Activated T-helper 1 cell treated with anti-CD3 and anti-CD28 coated beads, Interleukin-12 subunit alpha, Interleukin-12 subunit beta, Interleukin-2, Interleukin-4 antibody, amounts not matched to agents 30 ng/mL and 10 ng/mL and 1 ng/mL, durations not matched to agents 14 hours and 24 hours and 36 hours (primary cell): Measurements from ENCODE around the gene RENBP. TPM values are rescaled to one million over a fixed set of nuclear protein-coding genes. Genes with fewer than 3 reads are reported as not detected.
A peak's percentile ranks its signal among the peaks of the same experiment; 100 is the strongest.

Experiments used
- DNase-seq: peaks from one replicate; pipeline ENCODE4 v3.0.0; 2021; ENCODE audit warnings: low spot score
- H3K27ac Mint-ChIP-seq: one replicate; pipeline ENCODE4 v1.8.0; 2021; ENCODE audit warnings: mild to moderate bottlenecking, mixed read lengths
- H3K27me3 Mint-ChIP-seq: one replicate; pipeline ENCODE4 v1.8.0; 2022; ENCODE audit warnings: mild to moderate bottlenecking, moderate library complexity, mixed read lengths; ENCODE audit not compliant: insufficient read depth
- H3K36me3 Mint-ChIP-seq: one replicate; pipeline ENCODE4 v1.8.0; 2021; ENCODE audit warnings: low read depth, mixed read lengths
- H3K4me1 Mint-ChIP-seq: one replicate; pipeline ENCODE4 v1.8.0; 2021; ENCODE audit warnings: low read depth, mixed read lengths
- H3K4me3 Mint-ChIP-seq: one replicate; pipeline ENCODE4 v1.8.0; 2021; ENCODE audit warnings: mild to moderate bottlenecking, moderate library complexity, mixed read lengths
- H3K9me3 Mint-ChIP-seq: one replicate; pipeline ENCODE4 v1.8.0; 2021; ENCODE audit warnings: mixed read lengths
- intact Hi-C: fragments of 100-400 bp; cut with micrococcal nuclease; formaldehyde crosslinking; loops from one replicate; pipeline ENCODE4 v1.15.1; 2024
- total RNA-seq: library from RNA; stranded (reverse); gene quantifications from 2 replicates; pipeline ENCODE4 v1.2.3, GENCODE V29; 2022

RENBP gene
- total RNA-seq, 1 donor from 2014 or later = 14.0 TPM

- Mint-ChIP-seq H3K36me3 (peaks cover 1% of the 10 kb centered on the region), H3K4me3 (peak overlapping the region; percentile 51), H3K27ac (peak overlapping the region; percentile 58), H3K4me1 (peaks cover 29% of the 10 kb centered on the region), H3K9me3 (no peaks in the 10 kb centered on the region), H3K27me3 (no peaks in the 10 kb centered on the region)
- peak; percentile 58 for DNase-seq
- intact Hi-C loops = loop anchor here (1.0 to 5.0 kb wide), 2 partner anchors 46 to 74 kb away; no protein-coding TSS in a partner anchor
These were observed 43.4 kb downstream of the RENBP start for GRCh38 chrX:153900831-153901752.

GRCh38 chrX:153897899-153898298 lies 46.5 kb downstream of the RENBP start:
- Mint-ChIP-seq H3K36me3 (peaks cover 1% of the 10 kb centered on the region), H3K27me3 (peaks cover 2% of the 10 kb centered on the region), H3K9me3 (no peaks in the 10 kb centered on the region), H3K4me1 (peaks cover 16% of the 10 kb centered on the region), H3K4me3 (no peak overlapping the region), H3K27ac (no peak overlapping the region)
- intact Hi-C loops = no loop called here
- DNase-seq = no peak

- H3K27ac Mint-ChIP-seq = no peak overlapping the region
- peaks cover 25% of the 10 kb centered on the region for H3K27me3 Mint-ChIP-seq
- intact Hi-C loops = no loop called here
- H3K9me3 Mint-ChIP-seq = no peaks in the 10 kb centered on the region
- no peaks in the 10 kb centered on the region for H3K36me3 Mint-ChIP-seq
- no peak for DNase-seq
- H3K4me1 Mint-ChIP-seq = peaks cover 4% of the 10 kb centered on the region
- no peak overlapping the region for H3K4me3 Mint-ChIP-seq
These were observed 55.3 kb downstream of the RENBP start for GRCh38 chrX:153889123-153889522.

- Mint-ChIP-seq H3K4me3 (no peak overlapping the region), H3K4me1 (peaks cover 4% of the 10 kb centered on the region), H3K27me3 (peaks cover 26% of the 10 kb centered on the region), H3K9me3 (no peaks in the 10 kb centered on the region), H3K36me3 (no peaks in the 10 kb centered on the region), H3K27ac (no peak overlapping the region)
- intact Hi-C loops = no loop called here
- DNase-seq = no peak
These were observed 56.1 kb downstream of the RENBP start for GRCh38 chrX:153888344-153888743.

DNA sequence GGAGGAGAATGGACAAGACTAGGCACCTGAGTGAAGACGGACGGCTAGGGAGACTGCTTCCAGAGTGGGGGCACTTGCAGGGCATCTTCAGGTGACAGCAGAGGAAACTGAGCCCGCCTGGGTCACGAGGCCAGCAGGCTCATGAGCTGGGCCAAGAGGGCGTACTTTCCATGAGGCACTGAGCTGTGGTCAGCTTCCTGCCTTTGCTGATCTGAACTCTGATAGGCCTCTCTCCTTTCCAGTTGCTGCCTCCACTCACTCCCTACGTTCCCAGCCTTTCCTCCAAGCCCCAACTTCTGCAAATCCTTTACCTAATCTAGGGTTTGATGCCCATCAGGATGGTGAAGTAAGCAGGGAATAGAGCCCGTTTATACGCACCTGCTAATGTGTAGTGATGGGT lies 57.1 kb downstream of the RENBP start:
- Mint-ChIP-seq H3K9me3 (no peaks in the 10 kb centered on the region), H3K27ac (no peak overlapping the region), H3K4me1 (peaks cover 4% of the 10 kb centered on the region), H3K4me3 (no peak overlapping the region), H3K27me3 (peaks cover 21% of the 10 kb centered on the region), H3K36me3 (no peaks in the 10 kb centered on the region)
- intact Hi-C loops = no loop called here
- no peak for DNase-seq

DNA sequence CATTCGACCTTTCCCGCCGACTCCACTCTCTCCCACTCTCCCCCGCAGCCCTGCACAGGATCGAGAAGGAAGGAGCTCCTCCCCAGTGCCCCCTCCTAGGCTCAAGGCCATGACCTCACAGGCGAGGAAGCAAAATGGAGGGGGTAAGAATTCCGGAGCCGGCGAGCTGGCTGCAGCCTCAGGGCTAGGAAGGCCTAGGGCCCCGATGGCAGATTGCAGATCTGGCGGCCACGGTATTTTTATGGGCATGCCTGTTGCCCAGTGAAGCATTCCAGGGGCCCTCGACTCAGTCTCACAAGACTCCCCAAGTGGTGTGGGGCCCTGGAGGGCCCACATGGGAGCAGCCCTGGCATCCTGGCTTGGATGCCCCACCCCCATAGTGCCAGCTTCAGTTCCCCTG lies 57.5 kb downstream of the RENBP start:
- Mint-ChIP-seq H3K27me3 (peaks cover 20% of the 10 kb centered on the region), H3K36me3 (no peaks in the 10 kb centered on the region), H3K27ac (no peak overlapping the region), H3K4me3 (peak overlapping the region; percentile 56), H3K4me1 (peaks cover 4% of the 10 kb centered on the region), H3K9me3 (no peaks in the 10 kb centered on the region)
- intact Hi-C loops = no loop called here
- no peak for DNase-seq

DNA sequence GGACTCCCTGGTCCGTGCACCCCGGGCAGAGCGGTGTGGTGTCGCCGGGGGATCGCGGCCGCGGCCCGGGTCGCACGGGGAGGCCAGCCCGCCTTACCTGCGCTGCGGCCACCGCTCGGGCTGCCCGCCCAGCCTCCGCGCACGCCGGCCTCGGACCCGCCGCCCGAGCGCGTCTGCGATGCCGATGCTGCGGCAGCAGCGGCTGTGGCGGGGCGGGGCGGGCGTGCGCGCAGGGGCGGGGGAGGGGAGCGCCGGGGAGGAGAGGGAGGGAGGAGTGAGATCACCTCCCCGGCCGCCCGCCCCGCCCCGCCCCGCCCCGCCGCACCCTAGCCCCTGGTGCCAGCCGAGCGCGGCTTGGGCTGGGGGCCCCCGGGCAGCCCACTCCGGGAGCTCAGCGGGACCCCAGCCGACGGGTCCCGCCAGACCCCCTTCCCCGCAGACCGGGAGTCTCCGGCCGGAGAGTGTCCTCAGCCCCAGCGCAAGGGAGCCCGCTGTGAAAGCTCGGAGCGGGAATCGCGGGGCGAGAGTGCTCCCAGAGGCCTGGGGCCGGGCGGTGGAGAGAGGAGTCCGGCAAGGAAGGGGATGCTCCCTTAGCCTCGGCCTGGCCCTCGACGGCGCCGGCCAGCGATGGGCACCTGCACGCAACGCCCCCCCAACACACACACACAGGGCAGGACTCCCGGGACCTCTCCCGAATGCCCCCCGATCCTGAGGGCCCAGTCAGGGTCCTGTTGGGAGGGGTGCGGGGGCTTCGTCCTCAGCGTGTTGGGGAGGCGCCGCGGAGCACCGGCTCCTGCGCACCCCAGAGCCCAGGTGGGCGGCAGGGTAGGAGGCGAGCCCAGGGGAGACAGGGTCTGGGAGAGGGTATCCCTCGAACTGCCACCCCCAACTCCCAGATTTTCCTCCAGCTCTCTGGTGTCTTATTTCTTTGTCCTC lies 58.2 kb downstream of the RENBP start, which contains the start of gene L1CAM:
Gene L1CAM (minus strand): TSS at position 206 of the 936 bp plus-strand sequence. CDS start 10,337 bp downstream, outside the sequence.
- Mint-ChIP-seq H3K4me3 (peak within 1 kb of the TSS; percentile 61), H3K4me1 (peaks cover 4% of the 10 kb centered on the region), H3K27ac (no peak within 1 kb of the TSS), H3K9me3 (no peaks in the 10 kb centered on the region), H3K27me3 (peaks cover 20% of the 10 kb centered on the region), H3K36me3 (no peaks in the 10 kb centered on the region)
- no peak for DNase-seq
- intact Hi-C loops = no loop called here

Other genes with a start within 250 kb of the RENBP start
- gene BCAP31, start 220.3 kb downstream of the RENBP start, total RNA-seq = 156 and 166 TPM in 2 replicates
- gene ABCD1, start 219.8 kb downstream of the RENBP start, total RNA-seq = 8.4 TPM in 2 replicates
- 0.21 and 0.81 TPM in 2 replicates for gene PLXNB3, start 180.4 kb downstream of the RENBP start, total RNA-seq
- gene SRPK3, start 163.6 kb downstream of the RENBP start, total RNA-seq = not detected in 2 replicates
- gene IDH3G, start 150.3 kb downstream of the RENBP start, total RNA-seq = 68.4 and 69.7 TPM in 2 replicates
- 281 and 285 TPM in 2 replicates for gene SSR4, start 150.0 kb downstream of the RENBP start, total RNA-seq
- gene PDZD4, start 114.1 kb downstream of the RENBP start, total RNA-seq = 0.29 and 0.44 TPM in 2 replicates
- gene L1CAM, start 58.5 kb downstream of the RENBP start, total RNA-seq = 1.7 and 3.3 TPM in 2 replicates
- gene AVPR2, start 40.0 kb downstream of the RENBP start, total RNA-seq = not detected in 2 replicates
- 128 TPM in 2 replicates for gene ARHGAP4, start 18.4 kb downstream of the RENBP start, total RNA-seq
- 150 and 156 TPM in 2 replicates for gene NAA10, start 9.6 kb downstream of the RENBP start, total RNA-seq
- gene HCFC1, start 27.2 kb upstream of the RENBP start, total RNA-seq = 105 and 106 TPM in 2 replicates
- 3.4 and 4.6 TPM in 2 replicates for gene TMEM187, start 28.1 kb upstream of the RENBP start, total RNA-seq
- 165 and 172 TPM in 2 replicates for gene IRAK1, start 75.3 kb upstream of the RENBP start, total RNA-seq
- 53.4 and 59.4 TPM in 2 replicates for gene MECP2, start 153.1 kb upstream of the RENBP start, total RNA-seq
- not detected in 2 replicates for gene OPN1LW, start 199.6 kb upstream of the RENBP start, total RNA-seq
- not detected in 2 replicates for gene OPN1MW, start 238.0 kb upstream of the RENBP start, total RNA-seq